Activated B cell treated with CpG ODN at 0.5 μM for 24 hours (primary cell): Measurements from ENCODE around the gene SETD1B. TPM values are rescaled to one million over a fixed set of nuclear protein-coding genes. Genes with fewer than 3 reads are reported as not detected.

Experiments
- ATAC-seq: fragments of 200-7000 bp; cut with Tn5 transposase; one replicate; pipeline ENCODE4 v1.10.0; 2021; ENCODE audit warnings: low read depth, mild to moderate bottlenecking, moderate library complexity
- CTCF ChIA-PET: fragments of 350-600 bp; sonication (Branson Sonifier 250); formaldehyde crosslinking; loops from one replicate; lab custom pipeline; 2021; ENCODE audit warnings: antibody characterized with exemption; lab: Charles Lee
- POLR2A ChIA-PET: fragments of 350-600 bp; sonication (Branson Sonifier 250); formaldehyde crosslinking; loops from one replicate; lab custom pipeline; 2021; ENCODE audit warnings: antibody characterized with exemption; lab: Charles Lee
- DNase-seq: peaks from one replicate; pipeline ENCODE4 v3.0.0; 2022
- H3K27ac Mint-ChIP-seq: one replicate; pipeline ENCODE4 v1.8.0; 2020; ENCODE audit warnings: mixed read lengths
- H3K27me3 Mint-ChIP-seq: one replicate; pipeline ENCODE4 v1.8.0; 2021; ENCODE audit warnings: mixed read lengths
- H3K36me3 Mint-ChIP-seq: one replicate; pipeline ENCODE4 v1.8.0; 2021; ENCODE audit warnings: low read depth, mixed read lengths
- H3K4me1 Mint-ChIP-seq: one replicate; pipeline ENCODE4 v1.8.0; 2021; ENCODE audit warnings: mixed read lengths
- H3K4me3 Mint-ChIP-seq: one replicate; pipeline ENCODE4 v1.8.0; 2020; ENCODE audit warnings: mild to moderate bottlenecking, mixed read lengths
- H3K9me3 Mint-ChIP-seq: one replicate; pipeline ENCODE4 v1.8.0; 2020; ENCODE audit warnings: mixed read lengths
- CTCF ChIP-seq: fragments of 200-600 bp; IDR thresholded peaks from one replicate; pipeline ENCODE4 v1.8.0; 2022; ENCODE audit warnings: antibody characterized with exemption, mild to moderate bottlenecking
- intact Hi-C: fragments of 100-400 bp; cut with micrococcal nuclease; formaldehyde crosslinking; loops from one replicate; pipeline ENCODE4 v1.15.1; 2024
- total RNA-seq: library from RNA; stranded (reverse); gene quantifications from 2 replicates; pipeline ENCODE4 v1.2.3, GENCODE V29; 2022

Gene SETD1B
- total RNA-seq, 1 donor from 2014 or later, result 40.3 TPM

- Mint-ChIP-seq H3K27ac (peak overlapping the region; percentile 88), H3K9me3 (no peaks in the 10 kb centered on the region), H3K27me3 (no peaks in the 10 kb centered on the region), H3K36me3 (peaks cover 55% of the 10 kb centered on the region), H3K4me1 (peaks cover 64% of the 10 kb centered on the region), H3K4me3 (peak overlapping the region; percentile 85)
- DNase-seq (no peak), ATAC-seq (peak; percentile 10)
- CTCF ChIA-PET, result interaction anchor here (0.5 to 11.1 kb wide), 33 partner anchors 13 to 472 kb away, joined by 3 to 635 read pairs (median 5); partner anchors contain the start of genes CFAP251, PSMD9, SETD1B and TMEM120B
- peak; percentile 3 for TF ChIP-seq CTCF
- intact Hi-C loops, result loop anchor here (1.0 to 5.0 kb wide), 9 partner anchors 8 to 233 kb away; partner anchors contain the start of genes PSMD9 and TMEM120B
- POLR2A ChIA-PET, result interaction anchor here (0.5 to 33.0 kb wide), 17 partner anchors 7 to 432 kb away, joined by 3 to 1155 read pairs (median 4); partner anchors contain the start of genes PSMD9, RHOF, SETD1B and TMEM120B
Observed at GRCh38 chr12:121794534-121795033, 9.2 kb upstream of the SETD1B start.

- intact Hi-C loops, result loop anchor here (1.0 kb wide), 2 partner anchors 12 to 17 kb away; no protein-coding TSS in a partner anchor
- ChIA-PET CTCF (interaction anchor here (0.6 to 11.1 kb wide), 24 partner anchors 12 to 396 kb away, joined by 3 to 635 read pairs (median 6); partner anchors contain the start of genes CFAP251, PSMD9, SETD1B and TMEM120B), POLR2A (interaction anchor here (0.5 to 33.0 kb wide), 13 partner anchors 7 to 431 kb away, joined by 3 to 1155 read pairs (median 4); partner anchors contain the start of genes PSMD9, RHOF, SETD1B and TMEM120B)
- no peaks in the 10 kb centered on the region for H3K9me3 Mint-ChIP-seq
- DNase-seq, result peak; percentile 84
- peaks cover 49% of the 10 kb centered on the region for H3K36me3 Mint-ChIP-seq
- peaks cover 57% of the 10 kb centered on the region for H3K4me1 Mint-ChIP-seq
- peak overlapping the region; percentile 88 for H3K27ac Mint-ChIP-seq
- no peaks in the 10 kb centered on the region for H3K27me3 Mint-ChIP-seq
- H3K4me3 Mint-ChIP-seq, result peak overlapping the region; percentile 85
- peak; percentile 9 for ATAC-seq
- no peak for TF ChIP-seq CTCF
Observed at GRCh38 chr12:121795034-121795968, 8.5 kb upstream of the SETD1B start.

- no peak for TF ChIP-seq CTCF
- H3K4me1 Mint-ChIP-seq, result peaks cover 48% of the 10 kb centered on the region
- intact Hi-C loops, result no loop called here
- CTCF ChIA-PET, result interaction anchor here (3.8 to 11.1 kb wide), 4 partner anchors 10 to 97 kb away, joined by 47 to 635 read pairs (median 218); partner anchors contain the start of genes PSMD9 and SETD1B
- peaks cover 44% of the 10 kb centered on the region for H3K36me3 Mint-ChIP-seq
- no peak overlapping the region for H3K4me3 Mint-ChIP-seq
- POLR2A ChIA-PET, result interaction anchor here (1.0 to 33.0 kb wide), 3 partner anchors 5 to 91 kb away, joined by 3 to 1155 read pairs (median 1155); partner anchors contain the start of genes PSMD9, RHOF and SETD1B
- ATAC-seq, result no peak
- no peak for DNase-seq
- no peaks in the 10 kb centered on the region for H3K27me3 Mint-ChIP-seq
- no peak overlapping the region for H3K27ac Mint-ChIP-seq
- H3K9me3 Mint-ChIP-seq, result no peaks in the 10 kb centered on the region
Observed at GRCh38 chr12:121796855-121797751, 6.7 kb upstream of the SETD1B start.

- no peaks in the 10 kb centered on the region for H3K27me3 Mint-ChIP-seq
- peak overlapping the region; percentile 85 for H3K4me3 Mint-ChIP-seq
- CTCF ChIA-PET, result interaction anchor here (1.2 to 11.1 kb wide), 3 partner anchors 9 to 17 kb away, joined by 3 to 635 read pairs (median 4); partner anchors contain the start of gene SETD1B
- ATAC-seq (no peak), DNase-seq (no peak)
- H3K9me3 Mint-ChIP-seq, result no peaks in the 10 kb centered on the region
- H3K27ac Mint-ChIP-seq, result peak overlapping the region; percentile 84
- POLR2A ChIA-PET, result interaction anchor here (0.8 to 33.0 kb wide), 3 partner anchors 4 to 91 kb away, joined by 3 to 1155 read pairs (median 1155); partner anchors contain the start of genes PSMD9, RHOF and SETD1B
- TF ChIP-seq CTCF, result no peak
- H3K4me1 Mint-ChIP-seq, result peaks cover 46% of the 10 kb centered on the region
- intact Hi-C loops, result no loop called here
- H3K36me3 Mint-ChIP-seq, result peaks cover 45% of the 10 kb centered on the region
Observed at GRCh38 chr12:121797937-121798786, 5.6 kb upstream of the SETD1B start.
